ENCODE data around the gene SELP. TPM values are rescaled to one million over a fixed set of nuclear protein-coding genes. Genes with fewer than 3 reads are reported as not detected.
"Not testable (repeated sequence)": the region's sequence is repeated elsewhere in the genome, so short reads cannot be mapped to it uniquely, and the experiment has no call there.

Gene SELP
- total RNA-seq, 1 experiment from 2014 or later, result not detected

DNA sequence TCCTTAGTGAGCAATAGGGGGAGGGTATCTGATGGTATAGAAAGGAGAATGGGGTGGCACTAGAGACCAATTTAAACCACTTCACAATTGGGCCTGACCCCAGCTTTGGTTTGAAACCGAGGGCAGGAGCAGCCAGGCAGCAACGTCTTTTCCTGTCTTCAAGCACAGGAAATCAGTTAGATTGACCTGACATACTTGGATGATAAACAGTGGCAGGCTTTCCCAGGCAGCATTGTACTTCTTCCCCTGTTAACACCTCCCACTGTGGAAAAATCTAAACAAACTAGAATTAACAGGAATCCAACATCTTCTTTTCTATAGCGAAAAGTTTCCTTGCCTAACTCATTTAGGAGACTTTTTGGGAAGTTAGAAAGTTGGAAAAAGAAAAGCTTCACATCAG is 40.9 kb upstream of the SELP start:
- no TSS peak for BruUV-seq (replicated peaks)
- Histone ChIP-seq H3K36me3 (ENCODE audit: control insufficient read depth, insufficient read depth, low read length) (no peaks in the 10 kb centered on the region), H3K9me3 (no peaks in the 10 kb centered on the region), H3K4me3 (ENCODE audit: low read depth, low read length) (no peak overlapping the region), H3K4me1 (no peaks in the 10 kb centered on the region), H3K27me3 (replicated peaks; ENCODE audit: control insufficient read depth, insufficient read depth, low read length) (no peaks in the 10 kb centered on the region)
- no peak for DNase-seq
- POLR2A ChIA-PET, result no interaction called here
- H3K27ac Mint-ChIP-seq (ENCODE audit: unreplicated experiment), result no peak overlapping the region
- no peaks in the 10 kb centered on the region for H3K4me1 Mint-ChIP-seq (ENCODE audit: low read depth, unreplicated experiment)
- intact Hi-C loops (cut with micrococcal nuclease; ENCODE audit: unreplicated experiment), result no loop called here
- no peaks in the 10 kb centered on the region for H3K36me3 Mint-ChIP-seq (ENCODE audit: insufficient read depth, unreplicated experiment)
- no peaks in the 10 kb centered on the region for H3K9me3 Mint-ChIP-seq (ENCODE audit: unreplicated experiment)
- no peak overlapping the region for H3K4me3 Mint-ChIP-seq (ENCODE audit: unreplicated experiment)
- CTCF ChIA-PET, result no interaction called here
- TF ChIP-seq, protein P1, sequence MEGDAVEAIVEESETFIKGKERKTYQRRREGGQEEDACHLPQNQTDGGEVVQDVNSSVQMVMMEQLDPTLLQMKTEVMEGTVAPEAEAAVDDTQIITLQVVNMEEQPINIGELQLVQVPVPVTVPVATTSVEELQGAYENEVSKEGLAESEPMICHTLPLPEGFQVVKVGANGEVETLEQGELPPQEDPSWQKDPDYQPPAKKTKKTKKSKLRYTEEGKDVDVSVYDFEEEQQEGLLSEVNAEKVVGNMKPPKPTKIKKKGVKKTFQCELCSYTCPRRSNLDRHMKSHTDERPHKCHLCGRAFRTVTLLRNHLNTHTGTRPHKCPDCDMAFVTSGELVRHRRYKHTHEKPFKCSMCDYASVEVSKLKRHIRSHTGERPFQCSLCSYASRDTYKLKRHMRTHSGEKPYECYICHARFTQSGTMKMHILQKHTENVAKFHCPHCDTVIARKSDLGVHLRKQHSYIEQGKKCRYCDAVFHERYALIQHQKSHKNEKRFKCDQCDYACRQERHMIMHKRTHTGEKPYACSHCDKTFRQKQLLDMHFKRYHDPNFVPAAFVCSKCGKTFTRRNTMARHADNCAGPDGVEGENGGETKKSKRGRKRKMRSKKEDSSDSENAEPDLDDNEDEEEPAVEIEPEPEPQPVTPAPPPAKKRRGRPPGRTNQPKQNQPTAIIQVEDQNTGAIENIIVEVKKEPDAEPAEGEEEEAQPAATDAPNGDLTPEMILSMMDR (IDR thresholded peaks at IDR 0.05; ENCODE audit: insufficient read depth in 1 of 2, low read depth in 1 of 2, low read length in 1 of 2, severe bottlenecking in 1 of 2, unreplicated experiment in 1 of 2), result no peak
- no peaks in the 10 kb centered on the region for H3K27me3 Mint-ChIP-seq (ENCODE audit: insufficient read depth, unreplicated experiment)

DNA sequence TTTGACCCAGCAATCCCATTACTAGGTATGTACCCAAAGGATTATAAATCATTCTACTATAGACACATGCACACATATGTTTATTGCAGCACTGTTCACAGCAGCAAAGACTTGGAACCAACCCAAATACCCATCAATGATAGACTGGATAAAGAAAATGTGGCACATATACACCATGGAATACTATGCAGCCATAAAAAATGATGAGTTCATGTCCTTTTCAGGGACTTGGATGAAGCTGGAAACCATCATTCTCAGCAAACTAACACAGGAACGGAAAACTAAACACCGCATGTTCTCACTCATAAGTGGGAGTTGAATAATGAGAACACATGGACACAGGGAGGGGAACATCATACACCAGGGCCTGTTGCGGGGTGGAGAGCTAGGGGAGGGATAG is 40.3 kb upstream of the SELP start:
- CTCF ChIA-PET; H3K4me1 ChIP-seq; H3K27me3 Mint-ChIP-seq (ENCODE audit: insufficient read depth, unreplicated experiment); POLR2A ChIA-PET; H3K36me3 Mint-ChIP-seq (ENCODE audit: insufficient read depth, unreplicated experiment); H3K4me3 ChIP-seq (ENCODE audit: low read depth, low read length); BruUV-seq (replicated peaks); H3K27ac Mint-ChIP-seq (ENCODE audit: unreplicated experiment); H3K9me3 Mint-ChIP-seq (ENCODE audit: unreplicated experiment); intact Hi-C loops (cut with micrococcal nuclease; ENCODE audit: unreplicated experiment); H3K4me3 Mint-ChIP-seq (ENCODE audit: unreplicated experiment); H3K4me1 Mint-ChIP-seq (ENCODE audit: low read depth, unreplicated experiment); DNase-seq; H3K27me3 ChIP-seq (replicated peaks; ENCODE audit: control insufficient read depth, insufficient read depth, low read length); H3K9me3 ChIP-seq; H3K36me3 ChIP-seq (ENCODE audit: control insufficient read depth, insufficient read depth, low read length): not testable (repeated sequence)

DNA sequence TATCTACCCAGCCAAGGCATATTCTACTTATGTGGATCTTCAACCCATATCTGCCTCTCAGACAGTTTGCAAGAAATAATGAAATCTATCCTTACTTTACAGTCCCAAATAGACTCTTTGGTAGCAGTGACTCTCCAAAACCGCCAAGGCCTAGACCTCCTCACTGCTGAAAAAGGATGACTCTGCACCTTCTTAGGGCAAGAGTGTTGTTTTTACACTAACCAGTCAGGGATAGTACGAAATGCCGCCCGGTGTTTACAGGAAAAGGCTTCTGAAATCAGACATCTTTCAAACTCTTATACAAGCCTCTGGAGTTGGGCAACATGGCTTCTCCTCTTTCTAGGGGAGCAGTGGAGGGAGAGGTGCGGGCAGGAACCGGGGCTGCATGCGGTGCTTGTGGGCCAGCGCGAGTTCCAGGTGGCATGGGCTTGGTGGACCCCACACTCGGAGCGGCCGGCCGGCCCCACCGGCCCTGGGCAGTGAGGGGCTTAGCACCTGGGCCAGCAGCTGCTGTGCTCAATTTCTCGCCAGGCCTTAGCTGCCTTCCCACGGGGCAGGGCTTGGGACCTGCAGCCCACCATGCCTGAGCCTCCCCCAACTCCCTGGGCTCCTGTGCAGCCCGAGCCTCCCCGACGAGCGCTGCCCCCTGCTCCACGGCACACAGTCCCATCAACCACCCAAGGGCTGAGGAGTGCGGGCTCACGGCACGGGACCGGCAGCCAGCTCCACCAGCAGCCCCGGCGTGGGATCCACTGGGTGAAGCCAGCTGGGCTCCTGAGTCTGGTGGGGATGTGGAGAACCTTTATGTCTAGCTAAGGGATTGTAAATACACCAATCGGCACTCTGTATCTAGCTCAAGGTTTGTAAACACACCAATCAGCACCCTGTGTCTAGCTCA is 38.0 kb upstream of the SELP start:
- H3K27me3 ChIP-seq (replicated peaks; ENCODE audit: control insufficient read depth, insufficient read depth, low read length); H3K4me1 Mint-ChIP-seq (ENCODE audit: low read depth, unreplicated experiment); intact Hi-C loops (cut with micrococcal nuclease; ENCODE audit: unreplicated experiment); H3K4me3 ChIP-seq (ENCODE audit: low read depth, low read length); DNase-seq; H3K36me3 ChIP-seq (ENCODE audit: control insufficient read depth, insufficient read depth, low read length); H3K27me3 Mint-ChIP-seq (ENCODE audit: insufficient read depth, unreplicated experiment); H3K4me1 ChIP-seq; H3K36me3 Mint-ChIP-seq (ENCODE audit: insufficient read depth, unreplicated experiment); H3K27ac Mint-ChIP-seq (ENCODE audit: unreplicated experiment); BruUV-seq (replicated peaks); H3K9me3 ChIP-seq; CTCF ChIA-PET; H3K4me3 Mint-ChIP-seq (ENCODE audit: unreplicated experiment); POLR2A ChIA-PET; H3K9me3 Mint-ChIP-seq (ENCODE audit: unreplicated experiment): not testable (repeated sequence)

DNA sequence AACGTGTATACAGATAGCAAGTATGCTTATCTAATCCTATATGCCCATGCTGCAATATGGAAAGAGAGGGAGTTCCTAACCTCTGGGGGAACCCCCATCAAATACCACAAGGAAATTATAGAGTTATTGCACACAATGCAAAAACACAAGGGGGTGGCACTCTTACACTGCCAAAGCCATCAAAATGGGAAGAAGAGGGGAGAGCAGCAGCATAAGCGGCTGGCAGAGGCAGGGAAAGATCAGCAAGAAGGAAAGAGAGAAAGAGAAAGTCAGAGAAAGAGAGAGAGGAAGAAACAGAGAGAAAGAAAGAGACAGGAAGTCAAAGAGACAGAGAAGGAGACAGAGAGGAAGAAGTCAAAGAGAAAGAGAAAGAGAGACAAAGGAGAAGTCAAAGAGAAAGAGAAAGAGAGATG is 37.3 kb upstream of the SELP start:
- H3K27me3 Mint-ChIP-seq (ENCODE audit: insufficient read depth, unreplicated experiment); H3K4me1 Mint-ChIP-seq (ENCODE audit: low read depth, unreplicated experiment); H3K9me3 ChIP-seq; H3K4me1 ChIP-seq; H3K27ac Mint-ChIP-seq (ENCODE audit: unreplicated experiment); H3K9me3 Mint-ChIP-seq (ENCODE audit: unreplicated experiment); CTCF ChIA-PET; H3K4me3 ChIP-seq (ENCODE audit: low read depth, low read length); POLR2A ChIA-PET; H3K36me3 ChIP-seq (ENCODE audit: control insufficient read depth, insufficient read depth, low read length); H3K4me3 Mint-ChIP-seq (ENCODE audit: unreplicated experiment); intact Hi-C loops (cut with micrococcal nuclease; ENCODE audit: unreplicated experiment); DNase-seq; H3K36me3 Mint-ChIP-seq (ENCODE audit: insufficient read depth, unreplicated experiment); H3K27me3 ChIP-seq (replicated peaks; ENCODE audit: control insufficient read depth, insufficient read depth, low read length); BruUV-seq (replicated peaks): not testable (repeated sequence)

DNA sequence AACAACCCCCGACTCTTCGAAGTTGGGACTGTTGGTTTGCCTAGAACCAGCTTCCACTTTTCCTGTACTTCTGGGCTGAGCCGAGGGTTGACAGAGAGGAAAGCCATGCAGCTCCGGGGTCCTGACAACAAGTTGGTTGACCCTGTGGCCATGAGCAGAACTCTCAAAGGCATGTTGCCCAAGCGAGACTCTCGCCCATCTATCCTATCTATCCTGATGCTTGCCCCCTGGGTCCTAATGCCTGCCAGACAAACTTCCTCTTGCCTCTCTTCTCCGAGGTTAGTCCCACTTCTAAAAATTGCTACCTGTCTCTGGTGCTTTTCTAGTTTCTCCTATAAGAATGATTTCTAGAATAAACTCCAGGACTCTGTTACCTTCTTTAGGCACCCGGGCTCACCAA is 32.8 kb upstream of the SELP start:
- H3K9me3 Mint-ChIP-seq (ENCODE audit: unreplicated experiment); DNase-seq; POLR2A ChIA-PET; H3K4me1 ChIP-seq; CTCF ChIA-PET; intact Hi-C loops (cut with micrococcal nuclease; ENCODE audit: unreplicated experiment); H3K36me3 ChIP-seq (ENCODE audit: control insufficient read depth, insufficient read depth, low read length); H3K27me3 Mint-ChIP-seq (ENCODE audit: insufficient read depth, unreplicated experiment); BruUV-seq (replicated peaks); H3K36me3 Mint-ChIP-seq (ENCODE audit: insufficient read depth, unreplicated experiment); H3K4me1 Mint-ChIP-seq (ENCODE audit: low read depth, unreplicated experiment); H3K27me3 ChIP-seq (replicated peaks; ENCODE audit: control insufficient read depth, insufficient read depth, low read length); H3K4me3 ChIP-seq (ENCODE audit: low read depth, low read length); H3K4me3 Mint-ChIP-seq (ENCODE audit: unreplicated experiment); H3K27ac Mint-ChIP-seq (ENCODE audit: unreplicated experiment); H3K9me3 ChIP-seq: not testable (repeated sequence)

DNA sequence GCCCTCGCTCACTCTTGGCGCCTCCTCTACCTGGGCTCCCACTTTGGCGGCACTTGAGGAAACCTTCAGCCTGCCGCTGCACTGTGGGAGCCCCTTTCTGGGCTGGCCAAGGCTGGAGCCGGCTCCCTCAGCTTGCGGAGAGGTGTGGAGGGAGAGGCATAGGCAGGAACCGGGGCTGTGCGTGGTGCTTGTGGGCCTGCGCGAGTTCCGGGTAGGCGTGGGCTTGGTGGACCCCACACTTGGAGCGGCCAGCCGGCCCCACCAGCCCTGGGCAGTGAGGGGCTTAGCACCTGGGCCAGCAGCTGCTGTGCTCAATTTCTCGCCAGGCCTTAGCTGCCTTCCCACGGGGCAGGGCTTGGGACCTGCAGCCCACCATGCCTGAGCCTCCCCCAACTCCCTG is 31.1 kb upstream of the SELP start:
- H3K9me3 Mint-ChIP-seq (ENCODE audit: unreplicated experiment); DNase-seq; POLR2A ChIA-PET; intact Hi-C loops (cut with micrococcal nuclease; ENCODE audit: unreplicated experiment); CTCF ChIA-PET; H3K27me3 ChIP-seq (replicated peaks; ENCODE audit: control insufficient read depth, insufficient read depth, low read length); BruUV-seq (replicated peaks); H3K27me3 Mint-ChIP-seq (ENCODE audit: insufficient read depth, unreplicated experiment); H3K36me3 Mint-ChIP-seq (ENCODE audit: insufficient read depth, unreplicated experiment); H3K4me1 ChIP-seq; H3K36me3 ChIP-seq (ENCODE audit: control insufficient read depth, insufficient read depth, low read length); H3K4me3 Mint-ChIP-seq (ENCODE audit: unreplicated experiment); H3K4me3 ChIP-seq (ENCODE audit: low read depth, low read length); H3K9me3 ChIP-seq; H3K27ac Mint-ChIP-seq (ENCODE audit: unreplicated experiment); H3K4me1 Mint-ChIP-seq (ENCODE audit: low read depth, unreplicated experiment): not testable (repeated sequence)

Measured in Caco-2 (cell line).